Neuronal stem cell (in vitro differentiated cells): ENCODE measurements around the gene CD48.
A peak's percentile ranks its signal among the peaks of the same experiment; 100 is the strongest.

Source experiments
- DNase-seq: peaks from one replicate; pipeline ENCODE4 v3.0.0-alpha.2; 2013; ENCODE audit warnings: low spot score
- H2AFZ ChIP-seq: one replicate; pipeline ENCODE4 v1.6.1; 2013; ENCODE audit warnings: mild to moderate bottlenecking, low read length, inconsistent platforms
- H2AK5ac ChIP-seq: 2 replicates; pipeline ENCODE4 v1.6.1; 2013; ENCODE audit warnings: low read depth, mild to moderate bottlenecking, inconsistent platforms, low read length, moderate library complexity, mixed read lengths
- H2BK120ac ChIP-seq: 2 replicates; pipeline ENCODE4 v1.6.1; 2013; ENCODE audit warnings: low read depth, mild to moderate bottlenecking, inconsistent platforms, low read length, moderate library complexity, mixed read lengths
- H2BK12ac ChIP-seq: one replicate; pipeline ENCODE4 v1.6.1; 2013; ENCODE audit warnings: low read length, inconsistent platforms
- H2BK15ac ChIP-seq: 2 replicates; pipeline ENCODE4 v1.6.1; 2013; ENCODE audit warnings: mild to moderate bottlenecking, low read length, inconsistent platforms, mixed read lengths
- H2BK5ac ChIP-seq: one replicate; pipeline ENCODE4 v1.6.1; 2013; ENCODE audit warnings: inconsistent platforms, mild to moderate bottlenecking, low read length, moderate library complexity
- H3K14ac ChIP-seq: one replicate; pipeline ENCODE4 v1.6.1; 2013; ENCODE audit warnings: low read length, inconsistent platforms
- H3K18ac ChIP-seq: 2 replicates; pipeline ENCODE4 v1.6.1; 2013; ENCODE audit warnings: low read length, inconsistent platforms
- H3K23ac ChIP-seq: 2 replicates; pipeline ENCODE4 v1.6.1; 2013; ENCODE audit warnings: low read depth, mild to moderate bottlenecking, mixed read lengths, low read length, inconsistent platforms; ENCODE audit not compliant: poor library complexity
- H3K27ac ChIP-seq: replicated peaks from 3 replicates; pipeline ENCODE4 v1.5.1; 2013; ENCODE audit warnings: low read length, inconsistent platforms
- H3K27me3 ChIP-seq, 3 experiments: 2 replicates each; pipeline ENCODE4 v1.6.1; 2013; ENCODE audit warnings: low read length in 3 of 3, mild to moderate bottlenecking in 2 of 3, inconsistent platforms in 1 of 3, low read depth in 1 of 3, mixed read lengths in 1 of 3, moderate library complexity in 1 of 3; ENCODE audit not compliant: control insufficient read depth in 3 of 3, insufficient read depth in 3 of 3
- H3K36me3 ChIP-seq, 2 donors: replicated peaks in 1 of 2; 2 replicates each; pipeline ENCODE4 v1.6.1; 2013; ENCODE audit warnings: low read length in 2 of 2; ENCODE audit not compliant: control insufficient read depth in 2 of 2, insufficient read depth in 2 of 2
- H3K4ac ChIP-seq: 2 replicates; pipeline ENCODE4 v1.6.1; 2013; ENCODE audit warnings: inconsistent platforms, mild to moderate bottlenecking, low read length, moderate library complexity
- H3K4me1 ChIP-seq, 2 donors: 1 replicate in 1 of 2; 2 replicates in 1 of 2; pipeline ENCODE4 v1.6.1; 2013; ENCODE audit warnings: low read length in 2 of 2, low read depth in 1 of 2; ENCODE audit not compliant: control insufficient read depth in 2 of 2, insufficient read depth in 1 of 2
- H3K4me2 ChIP-seq: one replicate; pipeline ENCODE4 v1.6.1; 2013; ENCODE audit warnings: mild to moderate bottlenecking, low read length, inconsistent platforms; ENCODE audit not compliant: insufficient read depth, poor library complexity, severe bottlenecking
- H3K4me3 ChIP-seq, 2 donors: 2 replicates each; pipeline ENCODE4 v1.5.1; 2013; ENCODE audit warnings: low read length in 2 of 2, mild to moderate bottlenecking in 2 of 2, inconsistent platforms in 1 of 2, moderate library complexity in 1 of 2
- H3K79me1 ChIP-seq: one replicate; pipeline ENCODE4 v1.6.1; 2013; ENCODE audit warnings: low read depth, mild to moderate bottlenecking, inconsistent platforms, low read length, moderate library complexity
- H3K9ac ChIP-seq: one replicate; pipeline ENCODE4 v1.6.1; 2013; ENCODE audit warnings: mild to moderate bottlenecking, low read depth, low read length, inconsistent platforms; ENCODE audit not compliant: poor library complexity
- H3K9me3 ChIP-seq, 2 donors: replicated peaks in 1 of 2; 2 replicates each; pipeline versions ENCODE3 to v1.6.1; 2013; ENCODE audit warnings: low read length in 2 of 2, mild to moderate bottlenecking in 2 of 2, inconsistent platforms in 1 of 2, low read depth in 1 of 2, mixed read lengths in 1 of 2, moderate library complexity in 1 of 2; ENCODE audit not compliant: control insufficient read depth in 2 of 2, insufficient read depth in 1 of 2
- H4K8ac ChIP-seq: one replicate; pipeline ENCODE4 v1.6.1; 2013; ENCODE audit warnings: low read depth, mild to moderate bottlenecking, inconsistent platforms, low read length, moderate library complexity
- H4K91ac ChIP-seq: one replicate; pipeline ENCODE4 v1.6.1; 2013; ENCODE audit warnings: low read length, low read depth, mild to moderate bottlenecking, inconsistent platforms; ENCODE audit not compliant: poor library complexity
- WGBS, 2 donors: extraction: QIAGEN DNeasy Blood & Tissue Kit; methylation state at CpG; one replicate each; pipeline ENCODE4 v1.1.7; 2013; ENCODE audit warnings: missing lambda C conversion rate in 2 of 2, mixed read lengths in 1 of 2; ENCODE audit not compliant: insufficient read length in 2 of 2, insufficient replicate concordance in 1 of 2; ENCODE audit errors: extremely low coverage in 2 of 2; 5-methylcytosine and 5-hydroxymethylcytosine counted together

CD48 gene

GRCh38 chr1:160679893-160680292 is 31.7 kb downstream of the CD48 start:
- no peaks in the 10 kb centered on the region for H3K79me1 ChIP-seq
- peaks cover 0 to 9% (median 0%) of the 10 kb centered on the region in 3 experiments for H3K27me3 ChIP-seq
- no peak overlapping the region for H2BK120ac ChIP-seq
- no peak overlapping the region for H4K8ac ChIP-seq
- no peak overlapping the region for H3K4me2 ChIP-seq
- no peak overlapping the region for H2BK15ac ChIP-seq
- H3K4me1 ChIP-seq: no peaks in the 10 kb centered on the region
- no CpG with 5 or more reads among the region's 3 CpGs for WGBS, 2 donors
- no peak overlapping the region for H3K4me3 ChIP-seq
- no peak overlapping the region for H2AFZ ChIP-seq
- H3K9me3 ChIP-seq: no peaks in the 10 kb centered on the region
- H3K18ac ChIP-seq: no peak overlapping the region
- H3K36me3 ChIP-seq: no peaks in the 10 kb centered on the region
- H2BK12ac ChIP-seq: no peak overlapping the region
- no peak overlapping the region for H3K23ac ChIP-seq
- DNase-seq: no peak
- H2BK5ac ChIP-seq: no peak overlapping the region
- H3K4ac ChIP-seq: no peak overlapping the region
- H3K9ac ChIP-seq: no peak overlapping the region
- H4K91ac ChIP-seq: no peak overlapping the region
- H3K14ac ChIP-seq: no peak overlapping the region
- no peak overlapping the region for H3K27ac ChIP-seq
- no peak overlapping the region for H2AK5ac ChIP-seq

GRCh38 chr1:160676869-160677597 is 34.6 kb downstream of the CD48 start:
- Histone ChIP-seq H3K36me3 (no peaks in the 10 kb centered on the region), H2BK15ac (no peak overlapping the region), H2BK5ac (no peak overlapping the region), H2AFZ (no peak overlapping the region), H3K4ac (no peak overlapping the region), H3K79me1 (no peaks in the 10 kb centered on the region), H3K18ac (no peak overlapping the region), H3K23ac (no peak overlapping the region), H3K9me3 (no peaks in the 10 kb centered on the region), H3K4me1 (no peaks in the 10 kb centered on the region), H3K27me3 (peaks cover 0 to 13% (median 0%) of the 10 kb centered on the region in 3 experiments), H3K9ac (no peak overlapping the region), H4K8ac (no peak overlapping the region), H2BK12ac (no peak overlapping the region), H3K27ac (no peak overlapping the region), H2BK120ac (no peak overlapping the region), H2AK5ac (no peak overlapping the region), H3K14ac (no peak overlapping the region), H3K4me2 (no peak overlapping the region), H4K91ac (no peak overlapping the region), H3K4me3 (no peak overlapping the region)
- WGBS, 2 donors: no CpG with 5 or more reads among the region's 13 CpGs
- DNase-seq: no peak

GRCh38 chr1:160675641-160676410 is 35.8 kb downstream of the CD48 start:
- H3K4me2 ChIP-seq: no peak overlapping the region
- H3K79me1 ChIP-seq: no peaks in the 10 kb centered on the region
- H3K4ac ChIP-seq: no peak overlapping the region
- no peak overlapping the region for H4K91ac ChIP-seq
- no peak overlapping the region for H3K9ac ChIP-seq
- H2AK5ac ChIP-seq: no peak overlapping the region
- H3K18ac ChIP-seq: no peak overlapping the region
- no peak overlapping the region for H4K8ac ChIP-seq
- H2BK120ac ChIP-seq: no peak overlapping the region
- H2BK5ac ChIP-seq: no peak overlapping the region
- peaks cover 0 to 13% (median 0%) of the 10 kb centered on the region in 3 experiments for H3K27me3 ChIP-seq
- no peak overlapping the region for H2BK12ac ChIP-seq
- no CpG with 5 or more reads among the region's 6 CpGs for WGBS, 2 donors
- no peaks in the 10 kb centered on the region for H3K36me3 ChIP-seq
- no peak overlapping the region for H3K23ac ChIP-seq
- H3K14ac ChIP-seq: no peak overlapping the region
- no peak overlapping the region for H2BK15ac ChIP-seq
- no peak overlapping the region for H3K4me3 ChIP-seq
- DNase-seq: peak; percentile 32
- H3K4me1 ChIP-seq: no peaks in the 10 kb centered on the region
- H3K9me3 ChIP-seq: no peaks in the 10 kb centered on the region
- no peak overlapping the region for H3K27ac ChIP-seq
- no peak overlapping the region for H2AFZ ChIP-seq

GRCh38 chr1:160674415-160674814 is 37.2 kb downstream of the CD48 start:
- DNase-seq: no peak
- Histone ChIP-seq H3K27ac (no peak overlapping the region), H3K4ac (no peak overlapping the region), H2BK5ac (no peak overlapping the region), H3K23ac (no peak overlapping the region), H2AFZ (no peak overlapping the region), H3K27me3 (peaks cover 0 to 10% (median 0%) of the 10 kb centered on the region in 3 experiments), H3K4me2 (no peak overlapping the region), H3K4me1 (no peaks in the 10 kb centered on the region), H2BK15ac (no peak overlapping the region), H3K79me1 (no peaks in the 10 kb centered on the region), H2AK5ac (no peak overlapping the region), H3K9ac (no peak overlapping the region), H3K36me3 (no peaks in the 10 kb centered on the region), H4K91ac (no peak overlapping the region), H3K18ac (no peak overlapping the region), H2BK120ac (no peak overlapping the region), H3K14ac (no peak overlapping the region), H3K9me3 (no peaks in the 10 kb centered on the region), H4K8ac (no peak overlapping the region), H2BK12ac (no peak overlapping the region), H3K4me3 (no peak overlapping the region)
- no CpG with 5 or more reads among the region's 2 CpGs for WGBS, 2 donors
